Caco-2 (cell line): ENCODE measurements around the gene SLC52A1. TPM values are rescaled to one million over a fixed set of nuclear protein-coding genes. Genes with fewer than 3 reads are reported as not detected.

Experiments used
- BruUV-seq: library from RNA; stranded (reverse); fragments of 400-500 nt; replicated peaks from 2 replicates; lab custom pipeline; 2021; lab: Mats Ljungman, UMichigan
- CTCF ChIA-PET: fragments of 300-600 bp; sonication (Branson Sonifier 250); formaldehyde crosslinking; loops from one replicate; lab custom pipeline; 2022; ENCODE audit warnings: antibody characterized with exemption; lab: Charles Lee
- POLR2A ChIA-PET: fragments of 300-600 bp; sonication (Branson Sonifier 250); formaldehyde crosslinking; loops from one replicate; lab custom pipeline; 2022; ENCODE audit warnings: antibody characterized with exemption; lab: Charles Lee
- DNase-seq, 2 experiments: peaks; one replicate each; pipeline versions ENCODE4 v3.0.0 to v3.0.0-alpha.2; 2020 to 2022
- H3K27me3 ChIP-seq: replicated peaks from 2 replicates; pipeline ENCODE4 v1.6.0; 2011; ENCODE audit warnings: low read length; ENCODE audit not compliant: control insufficient read depth, insufficient read depth
- H3K36me3 ChIP-seq: 2 replicates; pipeline ENCODE4 v1.5.1; 2011; ENCODE audit warnings: low read length; ENCODE audit not compliant: control insufficient read depth, insufficient read depth
- H3K4me1 ChIP-seq: fragments of 250-450 bp; sonication (Bioruptor Pico); 2 replicates; pipeline ENCODE4 v1.5.1; 2020; ENCODE audit warnings: mild to moderate bottlenecking
- H3K4me3 ChIP-seq: 2 replicates; pipeline ENCODE4 v1.5.1; 2011; ENCODE audit warnings: low read depth, mild to moderate bottlenecking, control low read depth, low read length
- H3K9me3 ChIP-seq: fragments of 250-450 bp; sonication (Bioruptor Pico); 2 replicates; pipeline ENCODE4 v1.5.1; 2020; ENCODE audit warnings: mild to moderate bottlenecking, moderate library complexity
- H3K27ac Mint-ChIP-seq: one replicate; pipeline ENCODE4 v1.8.0; 2022; ENCODE audit warnings: mixed read lengths; ENCODE audit not compliant: unreplicated experiment
- H3K27me3 Mint-ChIP-seq: one replicate; pipeline ENCODE4 v1.8.0; 2022; ENCODE audit warnings: mixed read lengths; ENCODE audit not compliant: insufficient read depth, unreplicated experiment
- H3K36me3 Mint-ChIP-seq: one replicate; pipeline ENCODE4 v1.8.0; 2022; ENCODE audit warnings: mild to moderate bottlenecking, mixed read lengths; ENCODE audit not compliant: insufficient read depth, unreplicated experiment
- H3K4me1 Mint-ChIP-seq: one replicate; pipeline ENCODE4 v1.8.0; 2022; ENCODE audit warnings: low read depth, mixed read lengths; ENCODE audit not compliant: unreplicated experiment
- H3K4me3 Mint-ChIP-seq: one replicate; pipeline ENCODE4 v1.8.0; 2022; ENCODE audit warnings: mild to moderate bottlenecking, moderate library complexity, mixed read lengths; ENCODE audit not compliant: unreplicated experiment
- H3K9me3 Mint-ChIP-seq: one replicate; pipeline ENCODE4 v1.8.0; 2022; ENCODE audit warnings: mixed read lengths; ENCODE audit not compliant: unreplicated experiment
- intact Hi-C: fragments of 100-400 bp; cut with micrococcal nuclease; formaldehyde crosslinking; loops from one replicate; pipeline ENCODE4 v1.10.0; 2022; ENCODE audit not compliant: unreplicated experiment
- total RNA-seq: library from RNA; stranded (reverse); gene quantifications from 2 replicates; pipeline ENCODE4 v1.2.3, GENCODE V29; 2022
- TF ChIP-seq, protein P1 (sequence below), 2 experiments: fragments of 200-600 bp in 1 of 2; IDR thresholded peaks; 1 replicate in 1 of 2; 2 replicates in 1 of 2; pipeline versions ENCODE4 v1.5.1 to v1.8.0; 2011 to 2022; ENCODE audit warnings: antibody characterized with exemption in 1 of 2, control low read depth in 1 of 2, inconsistent platforms in 1 of 2, low read depth in 1 of 2, low read length in 1 of 2, mild to moderate bottlenecking in 1 of 2, moderate library complexity in 1 of 2; ENCODE audit not compliant: insufficient read depth in 1 of 2, severe bottlenecking in 1 of 2, unreplicated experiment in 1 of 2

SLC52A1 gene
- total RNA-seq, 1 experiment from 2014 or later: not detected

DNA sequence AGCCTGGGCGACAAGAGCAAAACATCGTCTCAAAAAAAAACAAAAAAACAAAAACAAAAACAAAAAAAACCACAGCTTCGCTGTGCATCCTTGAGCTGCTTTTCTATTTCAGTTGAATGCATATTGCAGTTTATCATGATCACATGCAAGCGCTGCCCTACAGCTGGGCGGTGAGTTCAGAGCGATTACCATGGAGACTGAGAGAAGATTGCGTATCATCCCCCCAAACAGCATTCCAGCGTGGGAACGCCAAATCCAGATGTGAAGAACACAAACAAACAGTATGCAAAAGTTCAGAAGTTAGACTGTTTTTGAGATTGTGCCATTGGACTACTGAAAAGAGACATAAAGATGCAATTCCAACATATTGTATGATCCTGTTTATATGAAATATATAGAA, 15.1 kb upstream of the SLC52A1 start:
- DNase-seq: no peak
- Mint-ChIP-seq H3K4me3 (no peak overlapping the region), H3K36me3 (peaks cover 6% of the 10 kb centered on the region), H3K27me3 (no peaks in the 10 kb centered on the region), H3K4me1 (no peaks in the 10 kb centered on the region), H3K27ac (no peak overlapping the region), H3K9me3 (no peaks in the 10 kb centered on the region)
- TF ChIP-seq, protein P1, sequence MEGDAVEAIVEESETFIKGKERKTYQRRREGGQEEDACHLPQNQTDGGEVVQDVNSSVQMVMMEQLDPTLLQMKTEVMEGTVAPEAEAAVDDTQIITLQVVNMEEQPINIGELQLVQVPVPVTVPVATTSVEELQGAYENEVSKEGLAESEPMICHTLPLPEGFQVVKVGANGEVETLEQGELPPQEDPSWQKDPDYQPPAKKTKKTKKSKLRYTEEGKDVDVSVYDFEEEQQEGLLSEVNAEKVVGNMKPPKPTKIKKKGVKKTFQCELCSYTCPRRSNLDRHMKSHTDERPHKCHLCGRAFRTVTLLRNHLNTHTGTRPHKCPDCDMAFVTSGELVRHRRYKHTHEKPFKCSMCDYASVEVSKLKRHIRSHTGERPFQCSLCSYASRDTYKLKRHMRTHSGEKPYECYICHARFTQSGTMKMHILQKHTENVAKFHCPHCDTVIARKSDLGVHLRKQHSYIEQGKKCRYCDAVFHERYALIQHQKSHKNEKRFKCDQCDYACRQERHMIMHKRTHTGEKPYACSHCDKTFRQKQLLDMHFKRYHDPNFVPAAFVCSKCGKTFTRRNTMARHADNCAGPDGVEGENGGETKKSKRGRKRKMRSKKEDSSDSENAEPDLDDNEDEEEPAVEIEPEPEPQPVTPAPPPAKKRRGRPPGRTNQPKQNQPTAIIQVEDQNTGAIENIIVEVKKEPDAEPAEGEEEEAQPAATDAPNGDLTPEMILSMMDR (IDR thresholded peaks at IDR 0.05; ENCODE audit: insufficient read depth in 1 of 2, low read depth in 1 of 2, low read length in 1 of 2, severe bottlenecking in 1 of 2, unreplicated experiment in 1 of 2): no peak
- H3K9me3 ChIP-seq: no peaks in the 10 kb centered on the region
- no peaks in the 10 kb centered on the region for H3K36me3 ChIP-seq
- no peak overlapping the region for H3K4me3 ChIP-seq
- intact Hi-C loops: no loop called here
- ChIA-PET CTCF (no interaction called here), POLR2A (no interaction called here)
- no peaks in the 10 kb centered on the region for H3K27me3 ChIP-seq
- no TSS peak for BruUV-seq
- no peaks in the 10 kb centered on the region for H3K4me1 ChIP-seq

DNA sequence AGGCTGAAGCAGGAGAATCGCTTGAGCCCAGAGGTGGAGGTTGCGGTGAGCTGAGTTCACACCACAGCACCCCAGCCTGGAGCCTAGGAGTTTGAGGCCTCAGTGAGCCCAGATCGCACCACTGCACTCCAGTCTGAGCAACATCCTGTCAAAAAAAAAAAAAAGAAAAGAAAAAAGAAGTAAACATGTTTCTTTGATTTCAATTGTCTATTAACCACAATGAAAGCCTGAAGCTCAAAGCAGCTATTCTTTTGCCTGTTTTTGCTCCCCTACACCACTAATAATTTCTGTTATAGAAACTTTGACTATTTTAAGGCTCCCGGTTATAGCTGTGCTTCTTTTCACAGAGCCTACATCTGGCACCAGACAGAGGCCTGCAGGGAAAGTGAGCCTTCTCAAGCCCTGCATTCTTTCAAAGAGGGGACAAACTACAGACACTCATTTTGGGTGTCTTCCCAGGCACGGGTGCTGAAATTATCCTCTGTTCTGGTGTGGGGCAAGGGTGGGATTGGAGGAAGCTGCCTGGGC, 14.2 kb upstream of the SLC52A1 start:
- no peaks in the 10 kb centered on the region for H3K36me3 Mint-ChIP-seq
- ChIA-PET POLR2A (no interaction called here), CTCF (no interaction called here)
- H3K4me1 Mint-ChIP-seq: no peaks in the 10 kb centered on the region
- BruUV-seq: no TSS peak
- no peaks in the 10 kb centered on the region for H3K27me3 Mint-ChIP-seq
- no peak for DNase-seq
- no peaks in the 10 kb centered on the region for H3K27me3 ChIP-seq
- no peak overlapping the region for H3K4me3 Mint-ChIP-seq
- no peaks in the 10 kb centered on the region for H3K9me3 Mint-ChIP-seq
- no peaks in the 10 kb centered on the region for H3K4me1 ChIP-seq
- no peak overlapping the region for H3K4me3 ChIP-seq
- TF ChIP-seq, protein P1 (IDR thresholded peaks at IDR 0.05; ENCODE audit: insufficient read depth in 1 of 2, low read depth in 1 of 2, low read length in 1 of 2, severe bottlenecking in 1 of 2, unreplicated experiment in 1 of 2): no peak
- H3K9me3 ChIP-seq: no peaks in the 10 kb centered on the region
- no peaks in the 10 kb centered on the region for H3K36me3 ChIP-seq
- H3K27ac Mint-ChIP-seq: no peak overlapping the region
- intact Hi-C loops: no loop called here

DNA sequence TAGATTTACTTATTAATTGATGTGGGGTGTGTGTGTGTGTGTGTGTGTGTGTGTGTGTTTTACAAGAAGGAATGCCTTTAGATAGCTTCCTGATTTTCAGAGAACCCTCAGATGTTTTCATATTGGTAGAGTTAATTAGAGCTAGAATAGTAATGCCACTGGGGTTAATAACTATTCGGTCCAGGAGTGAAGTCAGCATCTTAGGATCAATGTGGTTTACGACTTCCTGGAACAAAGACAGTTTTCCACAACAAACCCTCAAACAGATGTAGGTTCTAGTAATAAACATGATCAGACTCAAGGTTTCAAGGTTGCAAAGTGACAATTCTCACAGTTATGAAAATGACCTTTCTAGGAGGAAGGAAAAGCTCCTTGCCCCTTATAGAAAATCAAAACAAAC, 12.2 kb upstream of the SLC52A1 start:
- TF ChIP-seq, protein P1 (IDR thresholded peaks at IDR 0.05; ENCODE audit: insufficient read depth in 1 of 2, low read depth in 1 of 2, low read length in 1 of 2, severe bottlenecking in 1 of 2, unreplicated experiment in 1 of 2): no peak
- no peaks in the 10 kb centered on the region for H3K36me3 ChIP-seq
- Mint-ChIP-seq H3K4me1 (no peaks in the 10 kb centered on the region), H3K9me3 (no peaks in the 10 kb centered on the region), H3K36me3 (no peaks in the 10 kb centered on the region), H3K27me3 (no peaks in the 10 kb centered on the region), H3K4me3 (no peak overlapping the region), H3K27ac (no peak overlapping the region)
- ChIA-PET CTCF (no interaction called here), POLR2A (no interaction called here)
- no peak for DNase-seq
- no peaks in the 10 kb centered on the region for H3K9me3 ChIP-seq
- no peak overlapping the region for H3K4me3 ChIP-seq
- H3K4me1 ChIP-seq: no peaks in the 10 kb centered on the region
- BruUV-seq: no TSS peak
- intact Hi-C loops: no loop called here
- H3K27me3 ChIP-seq: no peaks in the 10 kb centered on the region
